GM19438 (cell line): ENCODE measurements around the gene SPTBN2.
A peak's percentile ranks its signal among the peaks of the same experiment; 100 is the strongest.

ENCODE experiments used
- ATAC-seq: cut with Tn5 transposase; IDR thresholded peaks from one replicate; pipeline ENCODE4 v1.9.1; 2021; ENCODE audit warnings: low read depth; ENCODE audit not compliant: unreplicated experiment

Gene SPTBN2

GRCh38 chr11:66728693-66729385 lies at the start of gene SPTBN2:
Gene SPTBN2, minus strand, starts transcription at chr11:66729216. Its CDS starts 7,976 bp downstream, at chr11:66721240.
- no peak for ATAC-seq

- no peak for ATAC-seq
These were observed 39.8 kb upstream of the SPTBN2 start for GRCh38 chr11:66768818-66769217.

GRCh38 chr11:66768088-66768521 lies 39.1 kb upstream of the SPTBN2 start:
- no peak for ATAC-seq

GRCh38 chr11:66767666-66768065 lies 38.6 kb upstream of the SPTBN2 start:
- ATAC-seq, result no peak

GRCh38 chr11:66766681-66767080 lies 37.7 kb upstream of the SPTBN2 start:
- no peak for ATAC-seq

GRCh38 chr11:66762088-66762487 lies 33.1 kb upstream of the SPTBN2 start:
- ATAC-seq, result no peak

GRCh38 chr11:66752148-66752547 lies 23.1 kb upstream of the SPTBN2 start:
- no peak for ATAC-seq

GRCh38 chr11:66749091-66749490 lies 20.1 kb upstream of the SPTBN2 start:
- ATAC-seq, result no peak

- ATAC-seq, result no peak
These were observed 18.5 kb upstream of the SPTBN2 start for GRCh38 chr11:66747480-66747879.

- ATAC-seq, result peak; percentile 42
These were observed 16.6 kb upstream of the SPTBN2 start for GRCh38 chr11:66745356-66746235.

GRCh38 chr11:66744485-66745355 lies 15.7 kb upstream of the SPTBN2 start:
- ATAC-seq, result peak; percentile 67

- ATAC-seq, result no peak
These were observed 14.4 kb upstream of the SPTBN2 start for GRCh38 chr11:66743271-66743968.

GRCh38 chr11:66741153-66741552 lies 12.1 kb upstream of the SPTBN2 start:
- ATAC-seq, result no peak

GRCh38 chr11:66739983-66740382 lies 11.0 kb upstream of the SPTBN2 start:
- ATAC-seq, result no peak

GRCh38 chr11:66734215-66734614 lies 5.2 kb upstream of the SPTBN2 start:
- ATAC-seq, result no peak

- ATAC-seq, result no peak
These were observed 431 bp upstream of the SPTBN2 start for GRCh38 chr11:66729447-66729846.

GRCh38 chr11:66728038-66728692 lies 851 bp downstream of the SPTBN2 start:
- ATAC-seq, result no peak

GRCh38 chr11:66727282-66728037 lies 1.6 kb downstream of the SPTBN2 start:
- ATAC-seq, result no peak

- ATAC-seq, result no peak
These were observed 3.4 kb downstream of the SPTBN2 start for GRCh38 chr11:66725647-66726046.
